ENCODE measurements around the gene MVK. TPM values are rescaled to one million over a fixed set of nuclear protein-coding genes. Genes with fewer than 3 reads are reported as not detected.

MVK gene
- total and polyA plus RNA-seq, 2 experiments from 2014 or later: 6.7 to 11.8 TPM

- Histone ChIP-seq H3K4me3 (no peak overlapping the region), H3K4me2 (ENCODE audit: unreplicated experiment) (no peak overlapping the region), H3K4me1 (ENCODE audit: insufficient read depth) (no peaks in the 10 kb centered on the region), H2AFZ (no peak overlapping the region), H3K27me3 (replicated peaks; ENCODE audit: insufficient read depth) (no peaks in the 10 kb centered on the region), H3K36me3 (ENCODE audit: low read depth) (no peaks in the 10 kb centered on the region), H3K9me2 (ENCODE audit: insufficient read depth) (no peaks in the 10 kb centered on the region), H3K9ac (no peak overlapping the region), H3K27ac (no peak overlapping the region), H3K9me3 (ENCODE audit: low read depth) (no peaks in the 10 kb centered on the region), H3F3A (ENCODE audit: insufficient read depth) (no peaks in the 10 kb centered on the region), H3K79me2 (ENCODE audit: insufficient read depth) (no peaks in the 10 kb centered on the region), H4K20me1 (ENCODE audit: insufficient read depth) (no peaks in the 10 kb centered on the region)
- in situ Hi-C loops (cut with MboI): no loop called here
- DNase-seq: no peak
- no peak for TF ChIP-seq EZH2phosphoT487 (IDR thresholded peaks at IDR 0.05; ENCODE audit: insufficient read depth, low read depth)
- TF ChIP-seq EZH2 (IDR thresholded peaks at IDR 0.05; ENCODE audit: insufficient read depth, poor library complexity, severe bottlenecking): no peak
- WGBS, 2 experiments (ENCODE audit: low coverage in 1 of 2, low lambda C conversion rate in 2 of 2, missing lambda C conversion rate in 2 of 2): 90% methylated on average over 10 of the region's 10 CpGs
These were observed 6.3 kb upstream of the MVK start for GRCh38 chr12:109567296-109567695.

- WGBS, 2 experiments (ENCODE audit: low coverage in 1 of 2, low lambda C conversion rate in 2 of 2, missing lambda C conversion rate in 2 of 2): 80 to 90% methylated on average over 3 of the region's 3 CpGs
- H3K79me2 ChIP-seq (ENCODE audit: insufficient read depth): no peaks in the 10 kb centered on the region
- H3K27ac ChIP-seq: no peak overlapping the region
- H3K36me3 ChIP-seq (ENCODE audit: low read depth): no peaks in the 10 kb centered on the region
- no peak for DNase-seq
- H3K4me3 ChIP-seq: no peak overlapping the region
- no peaks in the 10 kb centered on the region for H4K20me1 ChIP-seq (ENCODE audit: insufficient read depth)
- no peaks in the 10 kb centered on the region for H3K27me3 ChIP-seq (replicated peaks; ENCODE audit: insufficient read depth)
- in situ Hi-C loops (cut with MboI): no loop called here
- no peak for TF ChIP-seq EZH2phosphoT487 (IDR thresholded peaks at IDR 0.05; ENCODE audit: insufficient read depth, low read depth)
- TF ChIP-seq EZH2 (IDR thresholded peaks at IDR 0.05; ENCODE audit: insufficient read depth, poor library complexity, severe bottlenecking): no peak
- H3K9ac ChIP-seq: no peak overlapping the region
- no peaks in the 10 kb centered on the region for H3F3A ChIP-seq (ENCODE audit: insufficient read depth)
- 0 out of 2 replicates have a peak, but pooled peaks cover 5% of the 10 kb centered on the region for H3K4me1 ChIP-seq (ENCODE audit: insufficient read depth)
- H3K4me2 ChIP-seq (ENCODE audit: unreplicated experiment): no peak overlapping the region
- no peak overlapping the region for H2AFZ ChIP-seq
- no peaks in the 10 kb centered on the region for H3K9me3 ChIP-seq (ENCODE audit: low read depth)
- no peaks in the 10 kb centered on the region for H3K9me2 ChIP-seq (ENCODE audit: insufficient read depth)
These were observed 5.6 kb upstream of the MVK start for GRCh38 chr12:109567967-109568366.

GRCh38 chr12:109568486-109568885 lies 5.1 kb upstream of the MVK start:
- Histone ChIP-seq H3K9ac (no peak overlapping the region), H3K27me3 (replicated peaks; ENCODE audit: insufficient read depth) (no peaks in the 10 kb centered on the region), H4K20me1 (ENCODE audit: insufficient read depth) (no peaks in the 10 kb centered on the region), H2AFZ (no peak overlapping the region), H3K4me2 (ENCODE audit: unreplicated experiment) (no peak overlapping the region), H3K27ac (no peak overlapping the region), H3K9me2 (ENCODE audit: insufficient read depth) (no peaks in the 10 kb centered on the region), H3K4me1 (ENCODE audit: insufficient read depth) (0 out of 2 replicates have a peak, but pooled peaks cover 5% of the 10 kb centered on the region), H3K79me2 (ENCODE audit: insufficient read depth) (no peaks in the 10 kb centered on the region), H3K36me3 (ENCODE audit: low read depth) (no peaks in the 10 kb centered on the region), H3F3A (ENCODE audit: insufficient read depth) (no peaks in the 10 kb centered on the region), H3K9me3 (ENCODE audit: low read depth) (no peaks in the 10 kb centered on the region), H3K4me3 (no peak overlapping the region)
- in situ Hi-C loops (cut with MboI): no loop called here
- WGBS, 2 experiments (ENCODE audit: low coverage in 1 of 2, low lambda C conversion rate in 2 of 2, missing lambda C conversion rate in 2 of 2): 82 to 87% methylated on average over 7 of the region's 7 CpGs
- TF ChIP-seq EZH2phosphoT487 (IDR thresholded peaks at IDR 0.05; ENCODE audit: insufficient read depth, low read depth) (no peak), EZH2 (IDR thresholded peaks at IDR 0.05; ENCODE audit: insufficient read depth, poor library complexity, severe bottlenecking) (no peak)
- DNase-seq: no peak

GRCh38 chr12:109571773-109572505 lies 1.7 kb upstream of the MVK start:
- H3F3A ChIP-seq (ENCODE audit: insufficient read depth): no peaks in the 10 kb centered on the region
- H3K4me1 ChIP-seq (ENCODE audit: insufficient read depth): peaks cover 10% of the 10 kb centered on the region; the same call in 1 of the 2 replicates
- H3K9me3 ChIP-seq (ENCODE audit: low read depth): no peaks in the 10 kb centered on the region
- no peak overlapping the region for H3K9ac ChIP-seq
- H3K27ac ChIP-seq: no peak overlapping the region
- no peak overlapping the region for H3K4me2 ChIP-seq (ENCODE audit: unreplicated experiment)
- H2AFZ ChIP-seq: no peak overlapping the region
- in situ Hi-C loops (cut with MboI): no loop called here
- no peaks in the 10 kb centered on the region for H3K79me2 ChIP-seq (ENCODE audit: insufficient read depth)
- no peaks in the 10 kb centered on the region for H4K20me1 ChIP-seq (ENCODE audit: insufficient read depth)
- no peaks in the 10 kb centered on the region for H3K9me2 ChIP-seq (ENCODE audit: insufficient read depth)
- WGBS, 2 experiments (ENCODE audit: low coverage in 1 of 2, low lambda C conversion rate in 2 of 2, missing lambda C conversion rate in 2 of 2): 58 to 65% methylated on average over 5 of the region's 5 CpGs
- no peaks in the 10 kb centered on the region for H3K27me3 ChIP-seq (replicated peaks; ENCODE audit: insufficient read depth)
- TF ChIP-seq EZH2 (IDR thresholded peaks at IDR 0.05; ENCODE audit: insufficient read depth, poor library complexity, severe bottlenecking) (no peak), EZH2phosphoT487 (IDR thresholded peaks at IDR 0.05; ENCODE audit: insufficient read depth, low read depth) (no peak)
- DNase-seq: no peak
- no peak overlapping the region for H3K4me3 ChIP-seq
- H3K36me3 ChIP-seq (ENCODE audit: low read depth): no peaks in the 10 kb centered on the region

Measured in GM23248 (cell line).